Measurements from ENCODE around the gene NLRP9.

- TF ChIP-seq CEBPB (IDR thresholded peaks at IDR 0.05; ENCODE audit: low read depth, low read length) = no peak
- no peak for TF ChIP-seq USF2 (IDR thresholded peaks at IDR 0.05; ENCODE audit: low read depth, low read length)
- no peak for TF ChIP-seq CTCF (conservative IDR thresholded peaks at IDR 0.05; ENCODE audit: low read depth, low read length)
- no peak for TF ChIP-seq MAFK (IDR thresholded peaks at IDR 0.05; ENCODE audit: low read depth, low read length)
- TF ChIP-seq SMC3 (IDR thresholded peaks at IDR 0.05; ENCODE audit: low read depth, low read length) = no peak
- TF ChIP-seq CHD1 (IDR thresholded peaks at IDR 0.05; ENCODE audit: low read depth, low read length) = no peak
- no peak for TF ChIP-seq POLR2A (IDR thresholded peaks at IDR 0.05; ENCODE audit: low read depth, low read length)
- TF ChIP-seq FOS (IDR thresholded peaks at IDR 0.05; ENCODE audit: low read depth, low read length) = no peak
- TF ChIP-seq ELK1 (IDR thresholded peaks at IDR 0.05; ENCODE audit: borderline replicate concordance, low read depth, low read length) = no peak
Measured at GRCh38 chr19:55672418-55672817, 65.8 kb downstream of the NLRP9 start.

All from IMR-90 (cell line).